ENCODE measurements around the gene ZBTB2. TPM values are rescaled to one million over a fixed set of nuclear protein-coding genes. Genes with fewer than 3 reads are reported as not detected.

Gene ZBTB2
- total and polyA plus RNA-seq, 8 donors = 10.7 to 18.4 (median 15.7) TPM

GRCh38 chr6:151408858-151409257, 17.5 kb upstream of the ZBTB2 start:
- TF ChIP-seq, protein P1, sequence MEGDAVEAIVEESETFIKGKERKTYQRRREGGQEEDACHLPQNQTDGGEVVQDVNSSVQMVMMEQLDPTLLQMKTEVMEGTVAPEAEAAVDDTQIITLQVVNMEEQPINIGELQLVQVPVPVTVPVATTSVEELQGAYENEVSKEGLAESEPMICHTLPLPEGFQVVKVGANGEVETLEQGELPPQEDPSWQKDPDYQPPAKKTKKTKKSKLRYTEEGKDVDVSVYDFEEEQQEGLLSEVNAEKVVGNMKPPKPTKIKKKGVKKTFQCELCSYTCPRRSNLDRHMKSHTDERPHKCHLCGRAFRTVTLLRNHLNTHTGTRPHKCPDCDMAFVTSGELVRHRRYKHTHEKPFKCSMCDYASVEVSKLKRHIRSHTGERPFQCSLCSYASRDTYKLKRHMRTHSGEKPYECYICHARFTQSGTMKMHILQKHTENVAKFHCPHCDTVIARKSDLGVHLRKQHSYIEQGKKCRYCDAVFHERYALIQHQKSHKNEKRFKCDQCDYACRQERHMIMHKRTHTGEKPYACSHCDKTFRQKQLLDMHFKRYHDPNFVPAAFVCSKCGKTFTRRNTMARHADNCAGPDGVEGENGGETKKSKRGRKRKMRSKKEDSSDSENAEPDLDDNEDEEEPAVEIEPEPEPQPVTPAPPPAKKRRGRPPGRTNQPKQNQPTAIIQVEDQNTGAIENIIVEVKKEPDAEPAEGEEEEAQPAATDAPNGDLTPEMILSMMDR (IDR thresholded peaks at IDR 0.05) = no peak
- ATAC-seq (no peak), DNase-seq (no peak)
- no peak overlapping the region for H3K4me3 ChIP-seq
- H3K36me3 ChIP-seq = peaks cover 0 to 61% of the 10 kb centered on the region in 2 donors
- intact Hi-C loops (cut with DNase I) = no loop called here
- no peaks in the 10 kb centered on the region for H3K27me3 ChIP-seq
- H3K27ac ChIP-seq = no peak overlapping the region
- peaks cover 0 to 3% of the 10 kb centered on the region in 2 donors for H3K4me1 ChIP-seq
- no peaks in the 10 kb centered on the region for H3K9me3 ChIP-seq

DNA sequence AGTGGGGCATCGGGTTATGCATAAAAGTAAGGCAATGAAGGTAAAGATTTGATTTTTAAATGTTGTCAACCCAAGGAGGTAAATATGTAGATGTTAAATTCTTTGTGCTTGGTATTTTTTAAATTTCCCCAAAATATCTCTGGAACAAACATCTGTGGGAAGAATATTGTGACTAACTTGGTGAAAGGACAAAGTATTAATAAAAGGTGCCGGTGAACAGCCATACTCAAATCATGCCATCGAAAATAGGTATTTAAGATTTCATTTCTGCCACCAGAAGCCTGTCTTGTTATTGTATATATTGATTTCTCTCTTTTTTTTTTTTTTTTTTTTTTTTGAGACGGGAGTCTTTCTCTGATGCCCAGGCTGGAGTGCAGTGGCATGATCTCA, 12.6 kb upstream of the ZBTB2 start:
- intact Hi-C loops (cut with DNase I) = no loop called here
- DNase-seq (no peak), ATAC-seq (no peak)
- Histone ChIP-seq H3K27me3 (no peaks in the 10 kb centered on the region), H3K27ac (no peak overlapping the region), H3K4me3 (no peak overlapping the region), H3K4me1 (peaks cover 0 to 25% of the 10 kb centered on the region in 2 donors), H3K36me3 (peaks cover 0 to 38% of the 10 kb centered on the region in 2 donors), H3K9me3 (no peaks in the 10 kb centered on the region)
- TF ChIP-seq, protein P1 (IDR thresholded peaks at IDR 0.05) = no peak

GRCh38 chr6:151402228-151402627, 10.9 kb upstream of the ZBTB2 start:
- DNase-seq = no peak
- no peak for ATAC-seq
- no peaks in the 10 kb centered on the region for H3K27me3 ChIP-seq
- TF ChIP-seq, protein P1 (IDR thresholded peaks at IDR 0.05) = no peak
- H3K27ac ChIP-seq = no peak overlapping the region
- peaks cover 0 to 32% of the 10 kb centered on the region in 2 donors for H3K4me1 ChIP-seq
- no peak overlapping the region for H3K4me3 ChIP-seq
- intact Hi-C loops (cut with DNase I) = no loop called here
- H3K36me3 ChIP-seq = peaks cover 0 to 30% of the 10 kb centered on the region in 2 donors
- no peaks in the 10 kb centered on the region for H3K9me3 ChIP-seq

- Histone ChIP-seq H3K36me3 (peaks cover 0 to 28% of the 10 kb centered on the region in 2 donors), H3K4me1 (peaks cover 0 to 40% of the 10 kb centered on the region in 2 donors), H3K9me3 (no peaks in the 10 kb centered on the region), H3K4me3 (no peak overlapping the region), H3K27ac (no peak overlapping the region), H3K27me3 (no peaks in the 10 kb centered on the region)
- TF ChIP-seq, protein P1 (IDR thresholded peaks at IDR 0.05) = no peak
- intact Hi-C loops (cut with DNase I) = no loop called here
- DNase-seq (no peak), ATAC-seq (no peak)
Measured at GRCh38 chr6:151400473-151400872, 9.1 kb upstream of the ZBTB2 start.

GRCh38 chr6:151399679-151400078, 8.3 kb upstream of the ZBTB2 start:
- intact Hi-C loops (cut with DNase I) = no loop called here
- no peak overlapping the region for H3K4me3 ChIP-seq
- H3K27ac ChIP-seq = no peak overlapping the region
- peaks cover 0 to 20% of the 10 kb centered on the region in 2 donors for H3K36me3 ChIP-seq
- no peaks in the 10 kb centered on the region for H3K9me3 ChIP-seq
- TF ChIP-seq, protein P1 (IDR thresholded peaks at IDR 0.05) = no peak
- DNase-seq = no peak
- ATAC-seq = no peak
- no peaks in the 10 kb centered on the region for H3K27me3 ChIP-seq
- H3K4me1 ChIP-seq = peaks cover 0 to 48% of the 10 kb centered on the region in 2 donors
